Stimulated activated CD8-positive, alpha-beta memory T cell treated with anti-CD3 and anti-CD28 coated beads, Interleukin-4, amount 100 ng/mL, for 4 hours (primary cell): Measurements from ENCODE around the gene ADGRG1.

Experiments used
- DNase-seq, 2 donors: peaks; one replicate each; pipeline ENCODE4 v3.0.0-alpha.2; 2020; ENCODE audit warnings: low read depth in 2 of 2, low spot score in 1 of 2

Gene ADGRG1

GRCh38 chr16:57682809-57683635 lies 54.6 kb downstream of the ADGRG1 start:
- DNase-seq = no peak

GRCh38 chr16:57683636-57684545 lies 55.5 kb downstream of the ADGRG1 start:
- DNase-seq = no peak

GRCh38 chr16:57684626-57685358 lies 56.4 kb downstream of the ADGRG1 start:
- DNase-seq = no peak

- DNase-seq = no peak
Observed at GRCh38 chr16:57685633-57686032, 57.2 kb downstream of the ADGRG1 start.

- no peak for DNase-seq
Observed at GRCh38 chr16:57686577-57686976, 58.1 kb downstream of the ADGRG1 start.

GRCh38 chr16:57687363-57687929 lies 59.0 kb downstream of the ADGRG1 start:
- no peak for DNase-seq

GRCh38 chr16:57688487-57688986 lies 60.1 kb downstream of the ADGRG1 start:
- DNase-seq = no peak

- DNase-seq = no peak
Observed at GRCh38 chr16:57688987-57689761, 60.7 kb downstream of the ADGRG1 start.

- DNase-seq = peak in 1 of 2 donors; percentile 12
Observed at GRCh38 chr16:57689762-57690558, 61.5 kb downstream of the ADGRG1 start.

GRCh38 chr16:57690782-57691471 lies 62.5 kb downstream of the ADGRG1 start:
- DNase-seq = no peak

GRCh38 chr16:57692636-57693035 lies 64.2 kb downstream of the ADGRG1 start:
- no peak for DNase-seq

- DNase-seq = no peak
Observed at GRCh38 chr16:57693550-57693949, 65.1 kb downstream of the ADGRG1 start.

- DNase-seq = no peak
Observed at GRCh38 chr16:57694231-57694724, 65.8 kb downstream of the ADGRG1 start.

- DNase-seq = no peak
Observed at GRCh38 chr16:57694725-57695679, 66.6 kb downstream of the ADGRG1 start, which contains the start of gene DRC7. TSS of gene DRC7 (plus strand) at chr16:57694806. CDS start at chr16:57697950, 3,144 bp downstream.

- no peak for DNase-seq
Observed at GRCh38 chr16:57695680-57696069, 67.2 kb downstream of the ADGRG1 start.

GRCh38 chr16:57696240-57696639 lies 67.8 kb downstream of the ADGRG1 start:
- no peak for DNase-seq

- DNase-seq = no peak
Observed at GRCh38 chr16:57697896-57698537, 69.6 kb downstream of the ADGRG1 start.
